Measurements from ENCODE around the gene BPGM.
A peak's percentile ranks its signal among the peaks of the same experiment; 100 is the strongest.
"Not testable (repeated sequence)": the region's sequence is repeated elsewhere in the genome, so short reads cannot be mapped to it uniquely, and the experiment has no call there.

The BPGM gene

DNA sequence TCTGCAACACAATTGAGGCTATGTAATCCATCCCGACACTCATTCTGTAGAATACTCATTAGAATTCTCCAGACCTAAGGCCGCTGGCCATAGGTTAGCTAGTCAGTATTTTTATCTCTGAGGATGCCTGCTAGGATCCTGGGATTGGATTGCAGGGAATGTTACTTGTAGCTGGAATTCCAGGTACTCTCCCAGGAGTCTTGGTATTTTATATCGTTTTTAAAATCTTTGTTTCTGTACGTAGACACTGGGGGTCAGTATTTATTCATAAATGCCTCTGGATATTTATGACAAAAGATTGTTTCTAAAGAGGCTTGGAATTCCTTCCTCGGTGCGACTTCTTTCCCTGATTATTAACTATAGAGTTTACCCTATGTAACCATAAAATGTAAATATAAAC lies 40.1 kb downstream of the BPGM start:
- H3K27ac ChIP-seq (ENCODE audit: low read length): no peak overlapping the region
- no peak overlapping the region for H3K9ac ChIP-seq (ENCODE audit: low read length in 2 of 2)
- no peaks in the 10 kb centered on the region for H3K36me3 ChIP-seq (ENCODE audit: control insufficient read depth in 2 of 2, insufficient read depth in 2 of 2, low read length in 2 of 2)
- H3K4me3 ChIP-seq (ENCODE audit: low read length in 2 of 2): no peak overlapping the region
- peaks cover 15% of the 10 kb centered on the region for H3K4me1 ChIP-seq (ENCODE audit: control insufficient read depth, insufficient read depth, low read length)
- no peaks in the 10 kb centered on the region for H3K27me3 ChIP-seq (ENCODE audit: control insufficient read depth in 1 of 2, insufficient read depth in 2 of 2, low read length in 2 of 2)
- H3K9me3 ChIP-seq (ENCODE audit: control insufficient read depth in 2 of 2, low read length in 2 of 2): no peaks in the 10 kb centered on the region

DNA sequence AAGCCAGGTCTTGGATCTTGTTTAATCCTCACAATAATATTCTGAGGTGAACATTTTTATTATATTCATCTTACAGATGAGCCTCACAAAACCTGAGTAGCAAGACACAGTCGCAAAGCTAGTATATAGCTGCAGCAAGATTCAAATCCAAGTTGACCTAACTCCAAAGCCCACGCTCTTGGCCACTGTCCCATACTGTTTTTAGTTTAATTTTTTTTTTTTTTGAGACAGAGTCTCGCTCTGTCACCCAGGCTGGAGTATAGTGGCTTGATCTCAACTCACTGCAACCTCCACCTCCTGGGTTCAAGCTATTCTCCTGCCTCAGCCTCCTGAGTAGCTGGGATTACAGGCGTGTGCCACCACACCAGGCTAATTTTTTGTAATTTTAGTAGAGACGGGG lies 42.9 kb downstream of the BPGM start:
- not testable (repeated sequence) for H3K36me3 ChIP-seq (ENCODE audit: control insufficient read depth in 2 of 2, insufficient read depth in 2 of 2, low read length in 2 of 2); H3K9me3 ChIP-seq (ENCODE audit: control insufficient read depth in 2 of 2, low read length in 2 of 2); H3K27me3 ChIP-seq (ENCODE audit: control insufficient read depth in 1 of 2, insufficient read depth in 2 of 2, low read length in 2 of 2)
- Histone ChIP-seq H3K27ac (ENCODE audit: low read length) (peak overlapping the region; percentile 86), H3K4me3 (ENCODE audit: low read length in 2 of 2) (peak overlapping the region in 1 of 2 donors; percentile 54), H3K4me1 (ENCODE audit: control insufficient read depth, insufficient read depth, low read length) (peaks cover 21% of the 10 kb centered on the region), H3K9ac (ENCODE audit: low read length in 2 of 2) (peak overlapping the region in 1 of 2 donors; percentile 42)

DNA sequence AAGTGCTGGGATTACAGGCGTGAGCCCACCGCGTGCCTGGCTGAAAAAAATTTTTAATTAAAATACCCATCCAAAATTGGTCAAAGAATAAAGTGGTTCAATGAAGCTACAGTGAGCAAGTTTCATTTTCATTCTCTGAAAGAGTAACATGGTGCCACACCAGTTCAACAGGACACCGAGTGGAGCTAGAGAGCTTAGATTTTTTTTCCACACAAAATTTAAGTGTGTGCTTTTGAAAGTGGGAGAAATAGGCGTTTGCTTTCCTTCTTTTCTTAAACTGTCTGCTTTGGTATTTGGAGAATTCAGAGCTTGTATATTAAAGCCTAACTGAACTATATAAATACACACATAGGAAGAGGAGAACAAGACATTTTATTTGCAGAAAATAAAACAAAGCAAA lies 43.4 kb downstream of the BPGM start:
- Histone ChIP-seq H3K4me1 (ENCODE audit: control insufficient read depth, insufficient read depth, low read length) (peaks cover 21% of the 10 kb centered on the region), H3K27me3 (ENCODE audit: control insufficient read depth in 1 of 2, insufficient read depth in 2 of 2, low read length in 2 of 2) (no peaks in the 10 kb centered on the region), H3K27ac (ENCODE audit: low read length) (peak overlapping the region; percentile 86), H3K4me3 (ENCODE audit: low read length in 2 of 2) (peak overlapping the region in 1 of 2 donors; percentile 54), H3K9ac (ENCODE audit: low read length in 2 of 2) (peak overlapping the region; percentile 21 to 55), H3K36me3 (ENCODE audit: control insufficient read depth in 2 of 2, insufficient read depth in 2 of 2, low read length in 2 of 2) (no peaks in the 10 kb centered on the region), H3K9me3 (ENCODE audit: control insufficient read depth in 2 of 2, low read length in 2 of 2) (no peaks in the 10 kb centered on the region)

DNA sequence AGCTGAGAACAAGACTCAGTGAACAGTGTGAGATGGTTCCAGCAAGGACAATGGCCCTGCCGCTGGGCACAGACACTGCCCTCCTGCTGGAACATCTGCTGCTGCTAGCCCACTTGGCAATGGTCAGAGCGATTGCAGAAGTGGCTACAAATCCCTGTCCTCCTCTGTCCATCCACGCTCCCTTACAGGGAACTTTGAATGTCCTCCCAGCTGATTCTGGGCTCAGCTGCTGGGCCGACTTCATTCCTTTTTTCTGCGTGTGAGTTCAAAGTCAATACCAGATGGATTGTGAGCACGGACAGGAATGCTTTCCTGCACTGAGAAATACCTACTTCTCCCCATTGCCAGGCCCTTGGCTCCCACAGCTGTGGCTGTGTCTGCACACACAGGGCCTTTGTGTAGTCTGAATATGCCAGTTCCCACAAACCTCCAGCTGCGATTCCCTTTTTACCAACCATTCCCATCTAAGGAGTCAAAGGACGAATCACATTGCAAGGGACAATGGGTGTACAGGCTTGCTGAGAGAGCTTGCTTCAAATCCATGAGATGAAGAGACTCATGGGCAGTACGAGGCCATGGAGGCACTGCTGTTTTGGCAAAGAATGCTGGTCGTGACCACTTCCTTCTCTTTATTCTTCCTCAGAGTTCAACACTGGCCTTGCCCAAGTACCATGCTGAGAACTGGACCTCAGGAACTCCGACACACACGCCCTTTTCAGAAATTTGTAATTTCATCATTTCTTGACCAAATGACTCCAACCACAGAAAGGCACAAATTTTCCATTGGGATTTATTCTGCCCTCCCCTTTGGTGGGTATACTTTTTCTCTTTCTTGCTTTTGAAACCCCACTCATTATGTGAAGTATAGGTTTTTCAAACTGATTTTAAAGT lies 44.2 kb downstream of the BPGM start:
- peaks cover 21% of the 10 kb centered on the region for H3K4me1 ChIP-seq (ENCODE audit: control insufficient read depth, insufficient read depth, low read length)
- no peaks in the 10 kb centered on the region for H3K9me3 ChIP-seq (ENCODE audit: control insufficient read depth in 2 of 2, low read length in 2 of 2)
- H3K27me3 ChIP-seq (ENCODE audit: control insufficient read depth in 1 of 2, insufficient read depth in 2 of 2, low read length in 2 of 2): no peaks in the 10 kb centered on the region
- H3K36me3 ChIP-seq (ENCODE audit: control insufficient read depth in 2 of 2, insufficient read depth in 2 of 2, low read length in 2 of 2): no peaks in the 10 kb centered on the region
- peak overlapping the region; percentile 21 to 55 for H3K9ac ChIP-seq (ENCODE audit: low read length in 2 of 2)
- H3K4me3 ChIP-seq (ENCODE audit: low read length in 2 of 2): peak overlapping the region in 1 of 2 donors; percentile 52
- H3K27ac ChIP-seq (ENCODE audit: low read length): peak overlapping the region; percentile 86

DNA sequence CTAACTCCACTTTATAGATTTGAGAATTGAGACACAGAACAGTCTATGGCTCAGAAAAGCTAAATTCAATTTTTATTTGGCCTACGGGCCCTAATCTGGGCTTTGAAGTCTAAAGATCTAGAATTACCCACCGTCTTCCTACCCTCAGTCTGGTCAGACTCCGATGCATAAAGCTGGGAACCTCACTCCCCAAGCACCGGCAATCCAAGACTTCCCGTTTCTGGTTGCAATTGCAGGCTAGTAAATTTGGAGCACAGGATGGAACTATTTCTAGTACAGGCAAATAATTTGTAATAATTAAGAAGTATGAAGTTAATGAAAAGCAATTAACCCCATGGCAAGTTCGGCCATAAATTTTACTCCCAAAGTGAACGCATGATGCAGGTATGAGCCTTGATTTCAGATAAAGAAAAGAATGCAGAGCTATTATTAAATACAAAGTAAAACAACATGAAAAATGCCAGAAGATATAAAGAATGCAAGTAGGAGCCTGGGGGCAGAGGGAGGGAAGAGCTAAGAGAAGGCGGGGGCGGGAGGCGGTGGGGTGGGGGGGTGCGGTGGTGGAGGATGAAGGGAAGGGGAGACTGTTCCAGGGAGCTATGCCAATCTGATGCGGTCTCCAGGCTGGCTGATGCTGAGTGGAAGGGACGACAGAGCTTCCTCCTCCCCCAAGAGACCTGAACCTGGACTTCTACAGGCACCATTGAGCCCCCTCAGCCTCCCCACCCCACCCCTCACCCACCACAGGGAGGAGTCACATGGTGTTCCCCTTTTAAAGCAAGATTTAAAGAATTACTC lies 45.1 kb downstream of the BPGM start:
- Histone ChIP-seq H3K27me3 (ENCODE audit: control insufficient read depth in 1 of 2, insufficient read depth in 2 of 2, low read length in 2 of 2) (no peaks in the 10 kb centered on the region), H3K4me3 (ENCODE audit: low read length in 2 of 2) (peak overlapping the region in 1 of 2 donors; percentile 15), H3K27ac (ENCODE audit: low read length) (peak overlapping the region; percentile 86), H3K4me1 (ENCODE audit: control insufficient read depth, insufficient read depth, low read length) (peaks cover 23% of the 10 kb centered on the region), H3K36me3 (ENCODE audit: control insufficient read depth in 2 of 2, insufficient read depth in 2 of 2, low read length in 2 of 2) (no peaks in the 10 kb centered on the region), H3K9ac (ENCODE audit: low read length in 2 of 2) (no peak overlapping the region), H3K9me3 (ENCODE audit: control insufficient read depth in 2 of 2, low read length in 2 of 2) (no peaks in the 10 kb centered on the region)

DNA sequence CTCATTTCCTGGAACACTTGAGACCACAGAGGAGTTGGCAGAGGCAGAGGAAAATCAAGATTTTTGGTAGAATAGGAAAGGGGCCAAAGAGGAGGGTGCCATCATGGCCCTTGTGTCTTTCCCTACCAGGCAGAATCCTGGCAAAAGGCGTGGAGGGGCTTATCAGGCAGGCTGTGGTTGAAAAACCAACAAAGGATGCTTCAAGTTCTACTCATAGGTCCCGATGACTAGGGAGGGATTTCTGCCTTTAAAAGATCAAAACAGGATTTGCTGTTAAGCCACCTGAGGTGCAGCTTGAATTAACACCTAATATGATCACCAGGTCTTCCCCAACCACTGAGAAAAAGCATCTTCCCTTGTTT lies 45.7 kb downstream of the BPGM start:
- Histone ChIP-seq H3K4me3 (ENCODE audit: low read length in 2 of 2) (peak overlapping the region in 1 of 2 donors; percentile 15), H3K9ac (ENCODE audit: low read length in 2 of 2) (peak overlapping the region in 1 of 2 donors; percentile 51), H3K36me3 (ENCODE audit: control insufficient read depth in 2 of 2, insufficient read depth in 2 of 2, low read length in 2 of 2) (no peaks in the 10 kb centered on the region), H3K9me3 (ENCODE audit: control insufficient read depth in 2 of 2, low read length in 2 of 2) (no peaks in the 10 kb centered on the region), H3K4me1 (ENCODE audit: control insufficient read depth, insufficient read depth, low read length) (peaks cover 22% of the 10 kb centered on the region), H3K27me3 (ENCODE audit: control insufficient read depth in 1 of 2, insufficient read depth in 2 of 2, low read length in 2 of 2) (no peaks in the 10 kb centered on the region), H3K27ac (ENCODE audit: low read length) (no peak overlapping the region)

DNA sequence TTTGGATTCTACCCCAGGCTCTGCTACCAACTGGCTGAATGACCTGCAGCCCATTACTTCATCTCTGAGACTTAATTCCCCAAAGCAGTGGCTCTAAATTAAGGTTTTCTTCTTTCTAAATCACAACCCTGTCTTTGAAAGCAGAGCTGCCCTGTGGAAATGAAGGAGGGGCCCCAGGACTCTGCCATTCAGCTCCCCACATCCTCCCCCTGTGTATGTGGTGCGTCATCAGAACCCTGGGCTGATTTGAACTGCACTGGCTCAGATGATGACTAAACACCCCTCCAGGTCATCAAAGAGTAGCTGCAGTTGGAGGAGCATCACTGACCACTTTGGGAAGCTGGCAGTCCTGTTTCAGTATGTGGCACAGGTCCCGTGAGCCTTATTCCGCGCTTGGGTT lies 46.6 kb downstream of the BPGM start:
- Histone ChIP-seq H3K9me3 (ENCODE audit: control insufficient read depth in 2 of 2, low read length in 2 of 2) (no peaks in the 10 kb centered on the region), H3K4me1 (ENCODE audit: control insufficient read depth, insufficient read depth, low read length) (peaks cover 20% of the 10 kb centered on the region), H3K27me3 (ENCODE audit: control insufficient read depth in 1 of 2, insufficient read depth in 2 of 2, low read length in 2 of 2) (no peaks in the 10 kb centered on the region), H3K9ac (ENCODE audit: low read length in 2 of 2) (no peak overlapping the region), H3K27ac (ENCODE audit: low read length) (no peak overlapping the region), H3K4me3 (ENCODE audit: low read length in 2 of 2) (no peak overlapping the region), H3K36me3 (ENCODE audit: control insufficient read depth in 2 of 2, insufficient read depth in 2 of 2, low read length in 2 of 2) (no peaks in the 10 kb centered on the region)

DNA sequence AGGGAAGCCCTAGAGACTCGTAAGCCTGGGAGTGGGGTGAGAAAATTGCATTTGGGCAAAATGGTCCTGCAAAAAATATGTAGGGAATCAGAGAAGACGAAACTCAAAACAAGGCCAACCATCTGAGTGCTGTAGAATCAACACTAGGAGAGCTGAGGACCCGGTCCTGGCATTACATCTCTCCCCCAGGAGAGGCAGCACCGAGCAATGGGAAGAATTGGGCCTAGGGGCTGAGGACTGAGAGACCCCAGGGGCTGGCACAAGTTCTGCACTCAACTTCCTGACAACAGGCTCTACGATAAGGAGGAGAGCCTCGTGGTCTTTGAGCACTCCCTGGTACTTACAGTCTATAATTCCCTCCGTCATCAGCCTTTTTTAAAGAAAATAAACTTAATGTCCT lies 47.6 kb downstream of the BPGM start:
- no peak overlapping the region for H3K9ac ChIP-seq (ENCODE audit: low read length in 2 of 2)
- no peaks in the 10 kb centered on the region for H3K9me3 ChIP-seq (ENCODE audit: control insufficient read depth in 2 of 2, low read length in 2 of 2)
- peaks cover 20% of the 10 kb centered on the region for H3K4me1 ChIP-seq (ENCODE audit: control insufficient read depth, insufficient read depth, low read length)
- H3K36me3 ChIP-seq (ENCODE audit: control insufficient read depth in 2 of 2, insufficient read depth in 2 of 2, low read length in 2 of 2): no peaks in the 10 kb centered on the region
- H3K27ac ChIP-seq (ENCODE audit: low read length): no peak overlapping the region
- H3K27me3 ChIP-seq (ENCODE audit: control insufficient read depth in 1 of 2, insufficient read depth in 2 of 2, low read length in 2 of 2): no peaks in the 10 kb centered on the region
- no peak overlapping the region for H3K4me3 ChIP-seq (ENCODE audit: low read length in 2 of 2)

DNA sequence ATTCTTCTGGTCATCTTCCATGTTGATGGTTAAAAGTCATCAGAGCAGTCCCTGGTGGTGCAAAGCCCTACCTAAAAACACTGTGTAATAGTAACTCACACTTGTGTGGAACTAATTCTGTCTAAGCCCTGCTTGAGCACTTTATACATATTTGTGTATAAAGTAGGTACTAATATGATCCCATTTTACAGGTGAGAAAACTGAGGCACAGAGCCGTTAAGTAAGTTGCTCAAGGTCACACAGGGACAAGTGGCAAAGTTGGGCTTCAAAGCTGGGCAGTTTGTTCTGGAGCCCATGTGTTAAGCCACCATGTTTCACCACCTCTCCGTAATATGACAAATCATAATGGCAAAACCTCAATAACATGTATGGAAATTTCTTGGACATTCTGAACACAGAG lies 48.1 kb downstream of the BPGM start:
- Histone ChIP-seq H3K9ac (ENCODE audit: low read length in 2 of 2) (no peak overlapping the region), H3K9me3 (ENCODE audit: control insufficient read depth in 2 of 2, low read length in 2 of 2) (no peaks in the 10 kb centered on the region), H3K27me3 (ENCODE audit: control insufficient read depth in 1 of 2, insufficient read depth in 2 of 2, low read length in 2 of 2) (no peaks in the 10 kb centered on the region), H3K4me1 (ENCODE audit: control insufficient read depth, insufficient read depth, low read length) (peaks cover 18% of the 10 kb centered on the region), H3K36me3 (ENCODE audit: control insufficient read depth in 2 of 2, insufficient read depth in 2 of 2, low read length in 2 of 2) (no peaks in the 10 kb centered on the region), H3K4me3 (ENCODE audit: low read length in 2 of 2) (no peak overlapping the region), H3K27ac (ENCODE audit: low read length) (no peak overlapping the region)

DNA sequence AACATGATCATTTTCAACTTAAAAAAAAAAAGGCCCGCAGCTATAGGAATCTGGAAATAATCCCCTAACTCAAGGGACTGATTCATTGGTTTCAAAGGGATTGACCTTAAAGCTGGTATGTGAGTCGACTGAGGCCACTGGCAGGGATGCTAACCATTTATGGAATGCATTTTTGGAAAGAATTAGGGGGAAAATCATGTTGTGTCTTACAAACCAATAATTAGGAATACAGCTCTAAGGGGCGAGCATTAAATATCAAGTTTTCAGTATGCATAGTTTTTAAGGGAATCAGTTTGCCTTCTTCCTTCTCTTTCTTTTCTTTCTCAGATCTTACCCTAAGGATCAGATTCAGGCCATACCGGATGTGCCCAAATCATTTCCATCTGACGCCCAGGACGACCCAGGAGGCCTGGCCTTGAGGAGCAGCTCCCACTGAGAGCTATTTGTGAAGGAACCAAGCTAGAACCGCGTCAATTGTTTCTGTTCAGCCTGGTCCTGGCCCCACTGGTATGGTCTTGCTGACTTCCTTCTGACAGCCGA lies 48.7 kb downstream of the BPGM start:
- Histone ChIP-seq H3K27ac (ENCODE audit: low read length) (no peak overlapping the region), H3K9me3 (ENCODE audit: control insufficient read depth in 2 of 2, low read length in 2 of 2) (no peaks in the 10 kb centered on the region), H3K9ac (ENCODE audit: low read length in 2 of 2) (no peak overlapping the region), H3K4me3 (ENCODE audit: low read length in 2 of 2) (no peak overlapping the region), H3K36me3 (ENCODE audit: control insufficient read depth in 2 of 2, insufficient read depth in 2 of 2, low read length in 2 of 2) (no peaks in the 10 kb centered on the region), H3K4me1 (ENCODE audit: control insufficient read depth, insufficient read depth, low read length) (peaks cover 16% of the 10 kb centered on the region), H3K27me3 (ENCODE audit: control insufficient read depth in 1 of 2, insufficient read depth in 2 of 2, low read length in 2 of 2) (no peaks in the 10 kb centered on the region)

Data from stomach smooth muscle (tissue), 2 donors.